OCI-LY1 (cell line): ENCODE data around the gene AGR3.

ENCODE experiments used
- H2AFZ ChIP-seq: fragments of 200-600 bp; sonication (generic), shearing (Covaris generic); 2 replicates; pipeline ENCODE4 v1.6.0; 2014; ENCODE audit warnings: antibody characterized with exemption, mild to moderate bottlenecking, low read length
- H3F3A ChIP-seq: fragments of 200-600 bp; sonication (generic), shearing (Covaris generic); 2 replicates; pipeline ENCODE4 v1.6.0; 2014; ENCODE audit warnings: mild to moderate bottlenecking, antibody characterized with exemption, low read length, moderate library complexity; ENCODE audit not compliant: insufficient read depth
- H3K27ac ChIP-seq: fragments of 200-600 bp; sonication (generic); 2 replicates; pipeline ENCODE4 v1.5.1; 2014; ENCODE audit warnings: low read length, mixed run types, mild to moderate bottlenecking, low read depth; ENCODE audit not compliant: poor library complexity, severe bottlenecking
- H3K27me3 ChIP-seq: fragments of 200-600 bp; sonication (generic); 2 replicates; pipeline ENCODE4 v1.6.0; 2014; ENCODE audit warnings: antibody characterized with exemption, mild to moderate bottlenecking, low read length, moderate library complexity; ENCODE audit not compliant: insufficient read depth
- H3K36me3 ChIP-seq: fragments of 200-600 bp; sonication (generic); 2 replicates; pipeline ENCODE4 v1.6.1; 2014; ENCODE audit warnings: mild to moderate bottlenecking, antibody characterized with exemption, low read length, moderate library complexity, mixed read lengths; ENCODE audit not compliant: insufficient read depth
- H3K4me1 ChIP-seq: fragments of 200-600 bp; sonication (generic); 2 replicates; pipeline ENCODE4 v1.5.1; 2014; ENCODE audit warnings: mild to moderate bottlenecking, low read length, moderate library complexity; ENCODE audit not compliant: insufficient read depth, severe bottlenecking
- H3K4me2 ChIP-seq: fragments of 200-600 bp; sonication (generic), shearing (Covaris generic); 2 replicates; pipeline ENCODE4 v1.6.1; 2014; ENCODE audit warnings: low read length
- H3K4me3 ChIP-seq: fragments of 200-600 bp; sonication (generic); 2 replicates; pipeline ENCODE4 v1.5.1; 2014; ENCODE audit warnings: low read length, low read depth, mild to moderate bottlenecking, mixed read lengths; ENCODE audit not compliant: poor library complexity, severe bottlenecking
- H3K79me2 ChIP-seq: fragments of 200-600 bp; shearing (Covaris generic); 2 replicates; pipeline ENCODE4 v1.6.1; 2016; ENCODE audit warnings: mixed run types, low read length, mixed read lengths; ENCODE audit not compliant: insufficient read depth
- H3K9ac ChIP-seq: fragments of 200-600 bp; sonication (generic), shearing (Covaris generic); 2 replicates; pipeline ENCODE4 v1.6.1; 2014; ENCODE audit warnings: mild to moderate bottlenecking, low read length, mixed read lengths
- H3K9me2 ChIP-seq: fragments of 200-600 bp; sonication (generic), shearing (Covaris generic); 2 replicates; pipeline ENCODE4 v1.6.1; 2014; ENCODE audit warnings: low read depth, mild to moderate bottlenecking, low read length, mixed read lengths
- H3K9me3 ChIP-seq: fragments of 200-600 bp; shearing (Covaris generic); 2 replicates; pipeline ENCODE4 v1.6.1; 2014; ENCODE audit warnings: low read length, mixed read lengths
- H4K20me1 ChIP-seq: fragments of 200-600 bp; sonication (generic), shearing (Covaris generic); 2 replicates; pipeline ENCODE4 v1.6.0; 2016; ENCODE audit warnings: mild to moderate bottlenecking, low read length; ENCODE audit not compliant: insufficient read depth
- CTCF ChIP-seq: fragments of 200-600 bp; sonication (generic), shearing (Covaris generic); IDR thresholded peaks from 2 replicates; pipeline ENCODE4 v1.5.1; 2017; ENCODE audit warnings: mild to moderate bottlenecking, antibody characterized with exemption, low read length, moderate library complexity, mixed read lengths
- EZH2 ChIP-seq: fragments of 200-600 bp; sonication (generic), shearing (Covaris generic); IDR thresholded peaks from 2 replicates; pipeline ENCODE4 v1.8.0; 2017; ENCODE audit warnings: borderline replicate concordance, mixed run types, mild to moderate bottlenecking, antibody characterized with exemption, low read length, moderate library complexity, mixed read lengths

The AGR3 gene

DNA sequence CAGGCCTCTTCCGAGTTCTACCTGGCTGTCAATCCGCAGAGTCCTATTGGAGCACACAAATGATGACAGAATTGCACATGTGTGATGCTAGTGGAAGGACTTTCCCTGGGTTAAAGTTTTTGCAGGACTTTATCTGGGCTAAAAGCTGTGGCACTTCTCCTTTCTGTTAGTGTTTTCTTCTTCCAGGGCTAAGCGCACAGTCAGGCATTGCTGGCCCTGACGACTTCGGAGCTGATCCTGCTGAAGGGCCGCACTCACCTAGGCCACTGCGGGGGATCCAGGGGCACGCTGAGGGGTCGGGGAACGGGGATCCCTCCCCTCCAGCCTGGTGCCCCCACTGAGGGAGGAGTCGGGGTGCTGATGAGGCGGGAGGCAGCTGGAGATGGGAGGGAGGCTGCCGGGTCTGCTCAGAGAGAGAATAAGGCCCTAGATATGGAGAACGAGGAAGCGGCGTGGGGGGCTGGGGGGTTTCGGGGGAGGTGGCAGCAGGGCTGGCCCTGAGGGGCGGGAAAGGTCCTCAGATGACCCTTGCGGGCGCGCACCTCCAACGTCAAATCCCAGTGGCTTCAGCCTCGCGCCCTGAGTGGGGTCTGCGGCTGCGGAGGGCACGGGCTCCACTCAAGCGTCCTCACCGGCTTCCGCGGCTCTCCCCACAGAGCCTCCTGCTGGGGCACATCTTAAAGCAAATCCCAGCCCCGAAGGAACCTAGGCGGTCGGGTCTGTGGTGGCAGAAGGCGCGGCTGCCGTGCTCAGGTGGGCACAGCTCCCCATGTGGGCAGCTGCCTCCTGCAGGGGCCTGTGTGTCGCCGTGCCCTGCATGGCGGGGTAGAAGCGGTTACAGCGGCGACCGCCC lies 30.9 kb downstream of the AGR3 start:
- no peaks in the 10 kb centered on the region for H3K9me2 ChIP-seq
- H3K36me3 ChIP-seq: no peaks in the 10 kb centered on the region
- no peak overlapping the region for H2AFZ ChIP-seq
- H3K27me3 ChIP-seq: no peaks in the 10 kb centered on the region
- H4K20me1 ChIP-seq: no peaks in the 10 kb centered on the region
- H3F3A ChIP-seq: no peaks in the 10 kb centered on the region
- peak overlapping the region; percentile 15 for H3K4me3 ChIP-seq
- TF ChIP-seq CTCF (no peak), EZH2 (no peak)
- H3K4me2 ChIP-seq: peak overlapping the region; percentile 8; the same call in 1 of the 2 replicates
- H3K9me3 ChIP-seq: no peaks in the 10 kb centered on the region
- no peaks in the 10 kb centered on the region for H3K79me2 ChIP-seq
- H3K4me1 ChIP-seq: peaks cover 27% of the 10 kb centered on the region
- H3K27ac ChIP-seq: peak overlapping the region; percentile 68
- peak overlapping the region; percentile 26; the same call in 1 of the 2 replicates for H3K9ac ChIP-seq

DNA sequence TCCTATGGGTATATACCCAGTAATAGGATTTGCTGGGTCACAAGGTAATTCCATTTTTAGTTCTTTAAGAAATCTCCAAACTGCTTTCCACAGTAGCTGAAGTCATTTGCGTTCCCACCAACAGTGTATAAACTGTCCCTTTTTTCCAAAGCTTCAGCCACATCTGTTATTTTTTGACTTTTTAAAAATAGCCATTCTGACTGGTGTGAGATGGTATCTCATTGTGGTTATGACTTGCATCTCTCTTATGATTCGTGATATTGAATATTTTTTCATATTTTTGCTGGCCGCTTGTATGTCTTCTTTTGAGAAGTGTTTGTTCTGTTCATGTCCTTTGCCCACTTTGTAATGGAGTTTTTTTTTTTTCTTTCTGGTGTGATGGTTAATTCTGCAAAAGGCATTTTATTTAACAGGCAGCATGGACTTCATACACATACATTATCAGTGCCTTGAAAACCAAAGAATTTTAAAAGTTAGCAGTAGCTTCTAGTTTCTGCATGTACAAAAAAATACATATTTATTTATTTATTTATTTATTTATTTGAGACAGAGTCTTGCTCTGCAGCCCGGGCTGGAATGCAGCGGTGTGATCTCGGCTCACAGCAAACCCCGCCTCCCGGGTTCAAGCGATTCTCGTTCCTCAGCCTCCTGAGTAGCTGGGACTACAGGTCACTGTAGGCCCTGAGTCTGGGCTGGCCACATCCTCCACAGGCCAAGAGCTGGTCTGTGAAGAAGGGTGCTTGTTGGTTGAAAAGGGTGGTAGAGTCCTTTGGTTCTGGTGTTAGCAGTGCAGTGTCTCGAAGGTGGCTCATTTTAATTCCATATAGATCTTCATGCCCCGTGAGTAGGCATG lies 32.3 kb downstream of the AGR3 start:
- H4K20me1 ChIP-seq: no peaks in the 10 kb centered on the region
- no peak overlapping the region for H3K4me3 ChIP-seq
- no peaks in the 10 kb centered on the region for H3K79me2 ChIP-seq
- no peak overlapping the region for H2AFZ ChIP-seq
- TF ChIP-seq EZH2: no peak
- no peak for TF ChIP-seq CTCF
- no peaks in the 10 kb centered on the region for H3K27me3 ChIP-seq
- H3F3A ChIP-seq: no peaks in the 10 kb centered on the region
- H3K9ac ChIP-seq: no peak overlapping the region
- H3K4me2 ChIP-seq: no peak overlapping the region
- H3K9me2 ChIP-seq: no peaks in the 10 kb centered on the region
- no peaks in the 10 kb centered on the region for H3K36me3 ChIP-seq
- peaks cover 27% of the 10 kb centered on the region for H3K4me1 ChIP-seq
- H3K27ac ChIP-seq: no peak overlapping the region
- no peaks in the 10 kb centered on the region for H3K9me3 ChIP-seq

DNA sequence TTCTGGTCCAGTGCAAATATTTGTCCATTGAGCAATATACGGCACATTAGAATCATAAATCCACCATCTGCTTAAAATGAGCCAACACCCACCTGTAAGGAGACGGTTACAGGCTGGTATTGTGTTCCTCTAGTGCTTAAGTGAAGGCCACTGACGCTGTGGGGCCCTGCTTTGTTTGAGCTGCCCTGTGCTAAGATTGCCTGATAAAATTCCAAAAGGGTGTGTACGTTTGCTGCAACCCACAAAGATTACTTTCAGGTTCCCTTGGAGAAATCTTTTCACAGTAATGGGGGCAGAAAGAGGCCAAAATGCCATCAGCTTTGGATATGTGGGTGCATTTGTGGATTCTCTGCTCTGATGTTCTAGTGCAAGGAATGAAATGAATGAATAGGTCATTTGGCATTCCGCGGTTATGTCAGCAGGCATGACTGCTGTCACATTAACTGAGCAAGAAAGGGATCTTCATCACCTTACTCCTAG lies 34.4 kb downstream of the AGR3 start:
- no peak overlapping the region for H3K9ac ChIP-seq
- no peaks in the 10 kb centered on the region for H4K20me1 ChIP-seq
- no peaks in the 10 kb centered on the region for H3K36me3 ChIP-seq
- H3K4me3 ChIP-seq: no peak overlapping the region
- no peak overlapping the region for H2AFZ ChIP-seq
- TF ChIP-seq CTCF: no peak
- TF ChIP-seq EZH2: no peak
- no peaks in the 10 kb centered on the region for H3K79me2 ChIP-seq
- H3F3A ChIP-seq: no peaks in the 10 kb centered on the region
- no peaks in the 10 kb centered on the region for H3K9me2 ChIP-seq
- no peak overlapping the region for H3K4me2 ChIP-seq
- peaks cover 22% of the 10 kb centered on the region for H3K4me1 ChIP-seq
- H3K27ac ChIP-seq: no peak overlapping the region
- no peaks in the 10 kb centered on the region for H3K9me3 ChIP-seq
- no peaks in the 10 kb centered on the region for H3K27me3 ChIP-seq
